Trophoblast cell (in vitro differentiated cells and primary cell): ENCODE results near the gene ZNF177.

ENCODE experiments used
- DNase-seq, 2 donors: peaks; one replicate each; pipeline ENCODE4 v3.0.0-alpha.2; 2016
- H2AFZ ChIP-seq: 2 replicates; pipeline ENCODE4 v1.6.1; 2013; ENCODE audit warnings: low read length, moderate library complexity, mild to moderate bottlenecking; ENCODE audit not compliant: insufficient read depth, poor library complexity
- H2AK5ac ChIP-seq: 2 replicates; pipeline ENCODE4 v1.6.1; 2013; ENCODE audit warnings: mild to moderate bottlenecking, low read length
- H2BK120ac ChIP-seq: 2 replicates; pipeline ENCODE4 v1.6.1; 2013; ENCODE audit warnings: low read length, mild to moderate bottlenecking, moderate library complexity; ENCODE audit not compliant: insufficient read depth, poor library complexity
- H2BK12ac ChIP-seq: 2 replicates; pipeline ENCODE4 v1.6.1; 2013; ENCODE audit warnings: mild to moderate bottlenecking, low read length, moderate library complexity
- H2BK5ac ChIP-seq: 2 replicates; pipeline ENCODE4 v1.6.1; 2013; ENCODE audit warnings: low read length, low read depth, moderate library complexity, mild to moderate bottlenecking; ENCODE audit not compliant: poor library complexity
- H3K14ac ChIP-seq: 2 replicates; pipeline ENCODE4 v1.6.1; 2013; ENCODE audit warnings: mild to moderate bottlenecking, low read length
- H3K18ac ChIP-seq: 2 replicates; pipeline ENCODE4 v1.6.1; 2013; ENCODE audit warnings: mild to moderate bottlenecking, low read length
- H3K23ac ChIP-seq: 2 replicates; pipeline ENCODE4 v1.6.1; 2013; ENCODE audit warnings: low read length
- H3K27ac ChIP-seq: 2 replicates; pipeline ENCODE4 v1.5.1; 2013; ENCODE audit warnings: low read depth, mild to moderate bottlenecking, inconsistent platforms, low read length, moderate library complexity
- H3K27me3 ChIP-seq: 2 replicates; pipeline ENCODE4 v1.6.1; 2013; ENCODE audit warnings: inconsistent platforms, mild to moderate bottlenecking, low read length, moderate library complexity; ENCODE audit not compliant: insufficient read depth
- H3K36me3 ChIP-seq, 2 experiments: 1 replicate in 1 of 2; 2 replicates in 1 of 2; pipeline ENCODE4 v1.6.1; 2013; ENCODE audit warnings: low read length in 2 of 2, mild to moderate bottlenecking in 2 of 2, moderate library complexity in 1 of 2; ENCODE audit not compliant: insufficient read depth in 2 of 2, control insufficient read depth in 1 of 2
- H3K4ac ChIP-seq: 2 replicates; pipeline ENCODE4 v1.6.1; 2013; ENCODE audit warnings: low read depth, mild to moderate bottlenecking, low read length, moderate library complexity
- H3K4me1 ChIP-seq, 2 experiments: 1 replicate in 1 of 2; 2 replicates in 1 of 2; pipeline ENCODE4 v1.6.1; 2013; ENCODE audit warnings: low read length in 2 of 2, mild to moderate bottlenecking in 2 of 2, moderate library complexity in 1 of 2; ENCODE audit not compliant: insufficient read depth in 2 of 2, control insufficient read depth in 1 of 2
- H3K4me2 ChIP-seq: 2 replicates; pipeline ENCODE4 v1.6.1; 2013; ENCODE audit warnings: inconsistent platforms, mild to moderate bottlenecking, low read length, moderate library complexity
- H3K4me3 ChIP-seq: 2 replicates; pipeline ENCODE4 v1.5.1; 2013; ENCODE audit warnings: mild to moderate bottlenecking, low read depth, low read length, inconsistent platforms
- H3K79me1 ChIP-seq: one replicate; pipeline ENCODE4 v1.6.1; 2013; ENCODE audit warnings: low read length
- H3K79me2 ChIP-seq: 2 replicates; pipeline ENCODE4 v1.6.1; 2013; ENCODE audit warnings: low read length, mild to moderate bottlenecking; ENCODE audit not compliant: control insufficient read depth, insufficient read depth, poor library complexity
- H3K9ac ChIP-seq: 2 replicates; pipeline ENCODE4 v1.6.1; 2013; ENCODE audit warnings: mild to moderate bottlenecking, low read length
- H3K9me3 ChIP-seq: 2 replicates; pipeline ENCODE4 v1.6.1; 2013; ENCODE audit warnings: low read depth, mild to moderate bottlenecking, control low read depth, inconsistent platforms, low read length; ENCODE audit not compliant: insufficient read depth
- H4K12ac ChIP-seq: 2 replicates; pipeline ENCODE4 v1.6.1; 2013; ENCODE audit warnings: low read depth, mild to moderate bottlenecking, low read length, moderate library complexity
- H4K8ac ChIP-seq: 2 replicates; pipeline ENCODE4 v1.6.1; 2013; ENCODE audit warnings: low read depth, mild to moderate bottlenecking, low read length, moderate library complexity
- H4K91ac ChIP-seq: one replicate; pipeline ENCODE4 v1.6.1; 2013; ENCODE audit warnings: low read depth, mild to moderate bottlenecking, low read length, moderate library complexity
- WGBS: extraction: QIAGEN DNeasy Blood & Tissue Kit; methylation state at CpG from one replicate; pipeline ENCODE4 v1.1.7; 2013; ENCODE audit warnings: missing lambda C conversion rate; ENCODE audit not compliant: insufficient read length, insufficient coverage; ENCODE audit errors: extremely low coverage; 5-methylcytosine and 5-hydroxymethylcytosine counted together

The ZNF177 gene

GRCh38 chr19:9348671-9349070 lies 14.1 kb upstream of the ZNF177 start:
- Histone ChIP-seq H3K14ac (no peak overlapping the region), H3K79me2 (no peaks in the 10 kb centered on the region), H3K4me1 (no peaks in the 10 kb centered on the region), H3K4me3 (no peak overlapping the region), H3K4me2 (no peak overlapping the region), H3K23ac (no peak overlapping the region), H3K27me3 (no peaks in the 10 kb centered on the region), H3K4ac (no peak overlapping the region), H2AFZ (no peak overlapping the region), H2BK120ac (no peak overlapping the region), H3K79me1 (no peaks in the 10 kb centered on the region), H3K9me3 (peaks cover 13% of the 10 kb centered on the region), H4K8ac (no peak overlapping the region), H3K36me3 (peaks cover 5% of the 10 kb centered on the region in 2 experiments), H3K27ac (no peak overlapping the region), H3K9ac (no peak overlapping the region), H4K91ac (no peak overlapping the region), H2BK12ac (no peak overlapping the region), H4K12ac (no peak overlapping the region), H2AK5ac (no peak overlapping the region), H3K18ac (no peak overlapping the region), H2BK5ac (no peak overlapping the region)
- no peak for DNase-seq
- no CpG with 5 or more reads among the region's 22 CpGs for WGBS

- Histone ChIP-seq H3K79me2 (no peaks in the 10 kb centered on the region), H3K79me1 (no peaks in the 10 kb centered on the region), H4K91ac (no peak overlapping the region), H3K27me3 (no peaks in the 10 kb centered on the region), H3K14ac (no peak overlapping the region), H3K9me3 (peaks cover 15% of the 10 kb centered on the region), H2BK12ac (no peak overlapping the region), H3K9ac (no peak overlapping the region), H2AFZ (no peak overlapping the region), H4K12ac (no peak overlapping the region), H3K4me2 (no peak overlapping the region), H3K4me3 (no peak overlapping the region), H2BK5ac (no peak overlapping the region), H3K23ac (no peak overlapping the region), H3K4ac (no peak overlapping the region), H2AK5ac (no peak overlapping the region), H3K4me1 (no peaks in the 10 kb centered on the region), H3K36me3 (peaks cover 0 to 2% of the 10 kb centered on the region in 2 experiments), H3K27ac (no peak overlapping the region), H4K8ac (no peak overlapping the region), H3K18ac (no peak overlapping the region), H2BK120ac (no peak overlapping the region)
- WGBS, result no CpG with 5 or more reads among the region's 2 CpGs
- DNase-seq, result no peak
Observed at GRCh38 chr19:9352505-9352904, 10.3 kb upstream of the ZNF177 start.

GRCh38 chr19:9353011-9353410 lies 9.8 kb upstream of the ZNF177 start:
- Histone ChIP-seq H3K18ac (no peak overlapping the region), H3K79me2 (no peaks in the 10 kb centered on the region), H3K27me3 (no peaks in the 10 kb centered on the region), H3K4me2 (no peak overlapping the region), H4K91ac (no peak overlapping the region), H2BK5ac (no peak overlapping the region), H2AFZ (no peak overlapping the region), H2BK120ac (no peak overlapping the region), H3K4me3 (no peak overlapping the region), H3K79me1 (no peaks in the 10 kb centered on the region), H3K4me1 (no peaks in the 10 kb centered on the region), H3K36me3 (peaks cover 0 to 2% of the 10 kb centered on the region in 2 experiments), H4K8ac (no peak overlapping the region), H3K4ac (no peak overlapping the region), H3K9me3 (peaks cover 17% of the 10 kb centered on the region), H4K12ac (no peak overlapping the region), H3K23ac (no peak overlapping the region), H2BK12ac (no peak overlapping the region), H3K14ac (no peak overlapping the region), H2AK5ac (no peak overlapping the region), H3K9ac (no peak overlapping the region), H3K27ac (no peak overlapping the region)
- DNase-seq, result no peak

- no peak overlapping the region for H3K4me3 ChIP-seq
- no peak overlapping the region for H3K4me2 ChIP-seq
- no peak overlapping the region for H3K23ac ChIP-seq
- H3K18ac ChIP-seq, result no peak overlapping the region
- peaks cover 14% of the 10 kb centered on the region for H3K9me3 ChIP-seq
- no peaks in the 10 kb centered on the region for H3K79me1 ChIP-seq
- H4K12ac ChIP-seq, result no peak overlapping the region
- no CpG with 5 or more reads among the region's 2 CpGs for WGBS
- no peak overlapping the region for H3K14ac ChIP-seq
- H3K27me3 ChIP-seq, result no peaks in the 10 kb centered on the region
- H4K8ac ChIP-seq, result no peak overlapping the region
- H3K36me3 ChIP-seq, result peaks cover 2 to 3% of the 10 kb centered on the region in 2 experiments
- H2AFZ ChIP-seq, result no peak overlapping the region
- no peak overlapping the region for H2BK5ac ChIP-seq
- H3K27ac ChIP-seq, result no peak overlapping the region
- H2BK12ac ChIP-seq, result no peak overlapping the region
- no peaks in the 10 kb centered on the region for H3K4me1 ChIP-seq
- H2BK120ac ChIP-seq, result no peak overlapping the region
- DNase-seq, result no peak
- H3K9ac ChIP-seq, result no peak overlapping the region
- no peaks in the 10 kb centered on the region for H3K79me2 ChIP-seq
- H2AK5ac ChIP-seq, result no peak overlapping the region
- no peak overlapping the region for H4K91ac ChIP-seq
- no peak overlapping the region for H3K4ac ChIP-seq
Observed at GRCh38 chr19:9354651-9355050, 8.2 kb upstream of the ZNF177 start.
